Activated T-cell treated with anti-CD3 and anti-CD28 coated beads for 4 hours (primary cell): Measurements from ENCODE around the gene F3.

Experiments used
- DNase-seq: peaks from one replicate; pipeline ENCODE4 v3.0.0-alpha.2; 2020

F3 gene

DNA sequence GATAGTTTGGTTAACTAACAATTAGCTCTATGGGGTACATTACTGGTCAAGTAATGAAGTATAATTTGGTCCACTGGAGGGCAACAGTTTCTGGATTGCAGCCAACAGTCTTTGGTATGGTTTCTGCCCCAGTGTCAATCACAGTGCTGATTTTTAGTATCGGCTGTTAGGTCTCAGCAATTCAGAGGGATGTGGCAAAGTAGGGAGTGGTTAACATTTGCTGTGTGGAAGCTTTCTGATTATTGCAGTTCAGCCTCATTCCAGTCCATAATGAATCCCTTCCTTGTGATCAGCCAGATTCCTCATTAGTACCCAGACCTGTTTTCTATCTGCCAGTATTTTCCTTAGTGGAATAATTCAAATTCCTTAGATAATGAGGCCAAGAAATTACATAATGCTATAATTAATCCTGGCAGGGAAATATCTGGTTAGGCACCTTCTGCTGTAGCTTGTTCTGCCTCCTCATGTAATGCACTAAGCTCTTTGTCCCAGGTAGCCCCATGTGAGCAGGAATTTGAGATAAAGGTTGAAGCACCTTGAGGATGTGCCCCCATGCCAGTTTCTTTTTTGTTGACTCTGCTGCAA lies 14.0 kb downstream of the F3 start:
- DNase-seq = no peak

- DNase-seq = no peak
Measured at GRCh38 chr1:94526152-94526980, 15.2 kb downstream of the F3 start.

DNA sequence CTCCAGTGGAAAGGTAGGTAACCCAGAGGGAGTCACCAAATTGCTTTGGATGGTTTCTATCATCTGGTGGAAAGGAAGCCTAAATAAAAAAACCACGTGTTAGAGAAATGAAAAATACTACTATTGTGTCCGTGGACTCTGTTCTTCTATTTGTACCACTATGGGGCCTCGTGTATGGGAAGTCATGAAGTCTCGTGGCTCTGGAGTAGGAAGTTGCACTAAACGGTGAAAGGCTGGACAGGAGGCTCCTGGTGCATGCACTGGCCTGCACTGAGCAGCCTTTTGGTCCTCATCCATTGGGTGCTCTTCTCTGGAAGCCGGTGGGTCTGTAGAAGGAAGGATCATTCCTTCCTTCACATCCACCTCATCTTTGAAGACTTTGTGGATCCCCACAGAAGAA lies 17.0 kb downstream of the F3 start:
- DNase-seq = no peak

GRCh38 chr1:94522304-94522703 lies 19.3 kb downstream of the F3 start:
- no peak for DNase-seq

DNA sequence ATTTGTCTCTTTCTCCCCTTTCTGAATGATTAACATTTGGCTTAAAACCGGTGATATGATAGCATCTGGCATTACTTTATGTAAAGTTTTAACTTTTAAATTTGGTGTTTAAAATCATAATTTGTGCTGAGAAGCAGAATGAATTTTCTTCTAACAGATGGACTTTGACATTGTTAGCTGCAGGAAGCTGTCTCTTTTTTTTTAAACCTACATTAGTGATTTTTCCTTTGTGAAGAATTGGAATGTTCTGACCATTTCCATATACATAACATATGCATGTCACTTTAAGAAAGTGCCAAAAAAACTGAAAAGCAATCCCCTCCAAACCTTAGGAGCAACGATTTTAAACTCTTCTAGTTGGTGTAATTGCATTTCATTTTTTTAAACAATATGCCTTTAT lies 22.2 kb downstream of the F3 start:
- no peak for DNase-seq

DNA sequence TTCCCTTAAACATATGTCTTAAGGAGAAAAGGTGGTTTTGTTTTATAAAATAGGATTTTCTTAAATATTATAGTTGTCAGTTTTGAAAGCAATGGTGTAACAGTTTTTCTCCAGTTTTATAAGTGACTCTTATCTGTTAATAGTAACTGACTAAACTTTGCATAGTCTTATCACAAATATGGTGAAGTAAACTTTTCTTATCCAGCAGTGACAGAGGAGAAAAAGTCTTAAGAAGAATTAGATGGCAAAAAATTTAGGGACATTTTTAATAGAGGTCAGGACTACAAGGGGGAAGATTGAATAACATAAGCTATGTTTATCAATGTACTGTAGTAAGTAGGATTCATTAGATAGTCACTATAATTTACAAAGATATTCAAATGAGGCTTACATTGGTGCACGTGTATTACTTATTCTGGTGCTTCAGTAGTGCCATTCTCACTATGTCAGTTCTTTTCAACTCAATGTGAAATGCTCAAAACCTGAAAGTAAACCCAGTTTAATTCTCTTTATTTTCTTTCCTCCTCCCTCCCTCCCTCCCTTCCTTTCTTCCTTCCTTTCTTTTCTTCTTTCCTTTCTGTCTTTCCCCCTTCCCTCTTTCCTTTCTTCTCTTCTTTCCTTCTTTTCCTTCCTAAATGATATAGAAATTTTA lies 26.1 kb downstream of the F3 start:
- no peak for DNase-seq

GRCh38 chr1:94514095-94514727 lies 27.3 kb downstream of the F3 start:
- no peak for DNase-seq

DNA sequence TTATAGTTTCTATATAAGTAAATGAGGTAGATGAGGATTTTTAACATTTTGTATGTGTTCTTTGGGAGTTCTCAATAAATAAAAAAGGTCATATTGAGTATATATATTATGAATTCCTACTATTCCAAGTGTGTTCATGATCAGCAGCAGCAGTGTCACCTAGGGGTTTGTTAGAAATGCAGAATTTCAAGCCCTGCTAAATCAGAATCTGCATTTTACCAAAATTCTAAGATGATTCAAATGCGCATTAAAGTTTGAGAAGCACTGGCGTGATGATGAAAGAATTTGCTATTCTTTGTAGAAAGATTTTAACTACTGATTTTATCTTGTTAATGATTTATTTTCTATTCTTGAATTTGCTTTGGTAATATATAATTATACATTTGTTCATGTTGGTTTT lies 28.7 kb downstream of the F3 start:
- DNase-seq = no peak

- DNase-seq = no peak
Measured at GRCh38 chr1:94504601-94505000, 37.0 kb downstream of the F3 start.

DNA sequence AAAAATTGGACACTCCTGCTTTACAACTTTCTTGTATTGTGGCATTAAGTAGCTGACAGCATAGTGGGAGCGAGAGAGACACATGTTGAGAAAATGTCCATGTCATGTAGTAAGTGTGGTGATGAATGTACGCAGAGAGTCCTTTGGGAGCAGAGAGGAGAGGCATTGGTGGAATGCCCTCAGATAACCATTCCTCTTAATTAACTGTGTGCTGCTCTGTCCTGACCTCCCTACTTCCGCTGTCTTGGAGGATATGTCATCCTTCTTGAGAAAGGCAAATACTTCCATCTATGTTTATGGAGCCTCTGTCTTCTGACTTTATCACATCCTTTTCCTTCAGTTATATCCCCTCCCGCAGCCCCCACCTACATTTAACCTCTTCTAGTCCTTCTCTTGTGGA lies 38.4 kb downstream of the F3 start:
- DNase-seq = no peak

GRCh38 chr1:94501935-94502334 lies 39.6 kb downstream of the F3 start:
- no peak for DNase-seq

GRCh38 chr1:94501426-94501825 lies 40.1 kb downstream of the F3 start:
- no peak for DNase-seq

- DNase-seq = no peak
Measured at GRCh38 chr1:94496076-94496755, 45.3 kb downstream of the F3 start.

DNA sequence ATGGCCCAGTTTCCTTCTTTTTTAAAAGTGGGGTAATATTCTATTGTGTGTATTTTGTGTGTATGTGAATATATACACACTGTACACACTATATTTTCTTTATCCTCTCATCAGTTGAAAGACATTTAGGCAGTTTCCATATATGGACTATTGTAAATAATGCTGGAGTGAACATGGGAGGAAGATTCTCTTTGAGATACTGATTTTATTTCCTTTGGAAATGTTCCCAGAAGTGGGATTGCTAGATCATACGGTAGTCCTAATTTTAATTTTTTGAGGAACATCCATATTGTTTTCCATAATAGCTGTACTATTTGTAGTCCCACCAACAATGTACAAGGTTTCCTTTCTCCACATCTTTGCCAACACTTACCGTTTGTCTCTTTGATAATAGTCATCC lies 51.0 kb downstream of the F3 start:
- DNase-seq = no peak

DNA sequence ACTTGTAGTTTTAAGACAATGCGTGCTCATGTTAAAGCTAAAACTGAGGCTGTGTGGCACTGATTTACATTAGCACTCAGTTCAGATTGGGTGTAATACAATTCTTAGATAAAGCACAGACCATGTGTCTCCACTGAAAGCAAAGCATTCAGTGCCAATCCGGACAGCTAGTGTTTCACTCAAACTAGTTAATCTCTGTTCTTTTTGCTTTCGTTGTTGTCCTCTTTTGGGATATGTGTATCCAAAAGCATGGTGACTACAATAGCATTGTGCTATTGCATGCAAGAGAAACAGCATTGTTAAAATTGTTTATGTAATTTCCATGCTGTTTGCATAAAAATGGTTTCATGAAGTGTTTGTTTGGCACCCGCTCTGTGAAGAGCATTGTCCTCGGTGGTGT lies 54.6 kb downstream of the F3 start:
- DNase-seq = no peak

- DNase-seq = peak; percentile 4
Measured at GRCh38 chr1:94481473-94481933, 60.1 kb downstream of the F3 start.

DNA sequence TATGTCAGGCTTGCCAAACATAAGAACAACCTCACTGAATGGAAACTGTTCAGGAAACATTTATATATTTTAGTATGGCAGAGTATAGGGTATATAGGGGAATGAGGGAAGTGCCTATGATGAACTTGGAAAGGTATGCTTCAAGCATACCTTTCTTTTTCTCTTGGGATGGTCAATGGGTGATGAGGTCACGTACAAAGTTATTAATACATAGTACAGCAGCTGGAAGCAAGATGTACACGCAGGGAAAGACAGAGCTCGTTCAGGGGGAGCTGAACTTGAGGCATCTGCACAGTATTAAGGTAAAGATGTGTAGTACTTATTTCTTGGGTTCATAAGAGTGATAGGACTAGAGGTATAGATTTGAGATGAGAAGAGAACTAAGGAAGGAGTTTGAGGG lies 61.9 kb downstream of the F3 start:
- DNase-seq = no peak
